ENCODE data around the gene MCC. TPM values are rescaled to one million over a fixed set of nuclear protein-coding genes. Genes with fewer than 3 reads are reported as not detected.

MCC gene
- total RNA-seq, 1 experiment from 2014 or later = not detected

DNA sequence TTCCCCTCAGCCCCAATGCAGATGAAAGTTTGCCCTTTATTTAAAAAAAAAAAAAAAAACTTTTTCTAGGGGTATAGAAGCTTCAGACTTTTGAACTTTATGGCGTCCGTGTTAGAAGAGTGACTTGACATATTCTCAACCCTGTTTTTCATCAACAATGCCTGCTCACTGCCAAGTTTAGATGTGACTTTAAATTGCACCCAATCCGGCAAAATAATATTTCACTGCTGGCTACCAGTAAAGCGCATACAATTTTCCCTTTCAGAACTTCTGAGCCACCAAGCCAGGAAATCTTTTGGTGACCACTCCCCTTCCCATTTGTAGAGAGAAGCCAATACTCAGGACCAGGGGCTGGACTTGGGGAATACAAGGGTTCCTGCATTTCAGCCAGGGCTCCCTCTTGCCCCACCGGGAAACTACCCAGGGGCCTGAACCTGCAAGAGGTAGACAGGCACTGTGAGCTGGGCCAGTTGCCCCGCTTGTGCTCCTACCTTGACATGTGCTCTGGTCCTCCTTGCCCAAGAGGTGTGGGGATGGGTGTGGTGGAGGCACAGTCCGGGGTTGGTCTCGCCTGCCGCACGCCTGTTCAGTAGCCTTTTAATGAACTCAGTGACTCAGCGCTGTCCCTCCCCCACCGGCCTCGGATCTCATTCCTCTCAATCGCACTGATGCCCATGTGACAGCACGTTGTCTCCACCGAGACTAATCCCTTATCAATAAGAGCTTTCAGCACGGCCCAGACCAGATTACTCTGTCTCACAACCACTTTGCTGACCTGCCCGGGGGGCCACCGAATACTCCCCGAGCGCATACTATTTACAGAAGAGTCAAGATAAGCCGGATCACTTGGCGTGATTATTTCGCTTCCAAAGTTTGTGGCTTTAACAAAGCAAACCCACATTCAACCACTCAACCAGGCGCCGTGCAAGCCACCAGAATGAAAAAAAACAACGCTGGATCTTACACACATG, 285.2 kb downstream of the MCC start:
- DNase-seq (ENCODE audit: low spot score) = peak; percentile 22

DNA sequence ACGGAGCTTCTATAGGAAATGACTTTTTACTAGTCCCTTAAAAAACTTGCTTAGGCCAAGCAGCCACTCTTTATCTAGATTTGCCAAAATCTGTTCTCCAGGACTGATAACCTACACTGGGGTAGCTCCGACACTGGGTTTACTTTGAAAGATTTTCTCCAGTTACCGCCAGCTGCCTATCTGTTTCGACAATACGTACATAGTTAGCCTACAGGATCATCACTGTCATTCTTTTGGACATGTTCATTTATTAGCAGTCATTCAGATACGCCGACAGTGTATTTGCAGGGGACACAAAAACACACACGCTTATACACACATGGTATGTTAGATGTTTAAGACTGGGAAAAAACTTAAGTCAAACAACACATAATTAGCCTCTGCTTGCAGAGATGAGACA, 286.0 kb downstream of the MCC start:
- DNase-seq (ENCODE audit: low spot score) = no peak

GRCh38 chr5:113201715-113202114, 286.5 kb downstream of the MCC start:
- no peak for DNase-seq (ENCODE audit: low spot score)

DNA sequence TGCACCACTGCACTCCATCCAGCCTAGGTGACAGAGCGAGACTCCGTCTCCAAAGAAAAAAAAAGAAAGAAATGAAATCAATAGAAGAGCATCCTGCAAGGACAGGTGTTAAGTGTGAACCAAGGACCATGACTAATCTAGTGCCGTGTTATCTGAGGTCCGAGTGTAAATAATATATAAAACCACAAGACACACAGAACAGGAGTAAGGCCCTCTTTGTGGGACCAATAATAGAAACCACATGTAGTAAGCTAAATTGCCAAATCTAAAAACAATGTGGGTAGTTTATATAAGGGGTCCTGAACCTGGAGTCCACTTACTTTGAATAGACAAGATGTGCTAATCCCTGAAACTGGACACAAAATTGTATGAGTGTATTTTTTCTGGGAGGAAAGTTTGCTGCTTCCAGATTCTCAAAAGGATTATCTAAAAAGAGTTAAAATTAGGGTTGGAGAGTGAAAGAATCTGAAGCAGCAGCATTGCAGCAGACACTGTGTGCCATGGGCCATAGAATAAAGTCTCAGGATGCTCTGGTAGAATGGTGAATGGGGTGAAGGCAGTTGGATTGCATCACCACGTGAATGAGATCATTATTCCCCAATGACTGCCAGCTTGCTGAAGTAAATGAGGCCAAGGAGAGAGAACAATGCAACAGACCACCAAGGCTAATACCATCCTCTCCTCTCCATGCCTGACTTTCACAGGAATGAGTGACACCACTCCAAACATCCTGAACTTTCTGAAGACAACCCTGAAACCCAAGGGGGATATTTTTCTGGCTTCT, 288.9 kb downstream of the MCC start:
- no peak for DNase-seq (ENCODE audit: low spot score)

DNA sequence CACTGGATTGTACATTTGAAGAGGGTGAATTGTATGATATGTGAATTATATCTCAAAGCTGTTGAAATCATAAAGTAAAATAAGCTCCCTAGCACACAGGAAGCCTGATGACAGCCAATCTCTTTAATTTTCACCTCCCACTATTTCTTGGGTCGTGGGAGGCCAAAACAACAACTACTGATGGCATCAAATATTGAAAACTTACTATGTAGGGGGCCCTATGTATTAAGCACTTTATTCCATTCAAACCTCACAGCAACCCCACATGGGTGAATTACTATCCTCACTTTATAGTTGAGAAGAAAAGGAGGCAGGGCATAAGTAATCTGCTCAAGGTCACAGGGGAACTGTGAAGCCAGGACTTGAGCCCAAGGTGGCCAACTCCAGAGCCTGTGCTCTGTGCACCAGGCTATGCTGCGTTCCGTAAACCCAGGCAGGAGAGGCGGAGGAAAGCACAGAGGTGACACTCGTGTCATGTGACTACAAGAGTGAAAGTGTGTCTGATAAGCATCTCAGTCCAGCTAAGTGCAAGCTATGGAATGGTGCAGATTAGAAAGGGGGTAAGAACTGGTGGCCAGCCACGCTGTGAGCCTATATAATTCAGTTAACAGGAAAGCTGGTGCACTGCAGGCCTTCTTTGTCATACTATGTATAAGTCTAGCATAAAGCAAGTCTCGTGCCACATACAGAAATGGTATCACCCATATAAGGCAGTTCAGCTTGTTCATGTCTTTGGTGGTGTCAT, 290.6 kb downstream of the MCC start:
- DNase-seq (ENCODE audit: low spot score) = no peak

GRCh38 chr5:113195771-113196170, 292.5 kb downstream of the MCC start:
- DNase-seq (ENCODE audit: low spot score) = no peak

DNA sequence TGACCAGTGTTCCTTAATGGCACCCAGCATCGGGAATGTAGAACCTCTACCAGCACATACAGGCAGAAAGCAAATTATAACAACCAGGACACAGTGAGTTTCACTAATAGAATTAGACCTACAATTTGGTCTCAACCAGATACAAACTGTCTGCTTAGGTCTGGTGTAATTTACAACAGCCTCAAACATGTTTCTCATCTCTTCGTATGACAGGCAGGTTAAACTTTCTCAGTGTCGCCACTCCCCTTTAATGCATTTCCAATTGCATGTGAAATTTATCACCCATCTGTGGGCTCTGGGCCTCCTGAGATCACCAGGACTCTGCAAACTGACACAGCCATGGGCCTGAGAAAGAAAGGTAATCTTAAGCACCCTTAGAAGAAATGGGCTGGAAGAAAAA, 293.0 kb downstream of the MCC start:
- DNase-seq (ENCODE audit: low spot score) = no peak

DNA sequence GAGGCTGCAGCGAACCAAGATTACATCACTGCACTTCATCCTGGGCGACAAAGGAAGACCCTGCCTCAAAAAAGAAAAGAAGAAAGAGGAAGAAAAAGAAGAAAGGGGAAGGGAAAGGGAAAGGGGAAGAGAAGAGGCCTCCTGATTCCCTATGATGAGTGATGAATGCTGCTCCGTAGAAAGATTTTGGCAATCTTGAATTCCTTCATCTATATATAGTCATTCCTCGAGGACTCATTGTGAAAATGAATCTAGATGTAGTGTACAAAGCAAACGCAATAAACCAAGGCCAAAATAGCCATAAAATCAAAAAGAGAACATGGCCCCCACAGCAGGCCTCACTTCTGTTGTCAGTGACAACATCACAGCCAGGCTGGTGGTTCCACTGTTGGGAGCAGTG, 293.7 kb downstream of the MCC start:
- no peak for DNase-seq (ENCODE audit: low spot score)

GRCh38 chr5:113194125-113194524, 294.1 kb downstream of the MCC start:
- DNase-seq (ENCODE audit: low spot score) = no peak

GRCh38 chr5:113193311-113193978, 294.8 kb downstream of the MCC start:
- no peak for DNase-seq (ENCODE audit: low spot score)

DNA sequence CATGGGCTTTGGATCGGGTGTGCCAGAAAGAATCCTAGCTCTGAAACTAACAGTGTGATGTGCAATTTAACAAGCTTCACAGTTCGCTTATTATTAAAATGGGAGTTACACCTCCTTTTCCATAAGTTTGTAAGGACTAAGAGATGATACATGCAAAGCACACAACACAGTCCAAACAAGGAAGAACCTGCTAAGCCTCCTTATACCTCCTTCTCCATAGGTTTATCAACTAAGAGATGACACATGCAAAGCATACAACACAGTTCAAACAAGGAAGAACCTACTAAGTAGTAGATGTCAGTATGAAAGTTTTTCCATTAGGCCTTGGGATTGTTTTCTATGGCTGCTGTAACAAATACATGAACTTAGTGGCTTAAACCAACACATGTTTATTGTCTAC, 295.7 kb downstream of the MCC start:
- DNase-seq (ENCODE audit: low spot score) = no peak

- DNase-seq (ENCODE audit: low spot score) = no peak
Measured at GRCh38 chr5:113190347-113190746, 297.9 kb downstream of the MCC start.

DNA sequence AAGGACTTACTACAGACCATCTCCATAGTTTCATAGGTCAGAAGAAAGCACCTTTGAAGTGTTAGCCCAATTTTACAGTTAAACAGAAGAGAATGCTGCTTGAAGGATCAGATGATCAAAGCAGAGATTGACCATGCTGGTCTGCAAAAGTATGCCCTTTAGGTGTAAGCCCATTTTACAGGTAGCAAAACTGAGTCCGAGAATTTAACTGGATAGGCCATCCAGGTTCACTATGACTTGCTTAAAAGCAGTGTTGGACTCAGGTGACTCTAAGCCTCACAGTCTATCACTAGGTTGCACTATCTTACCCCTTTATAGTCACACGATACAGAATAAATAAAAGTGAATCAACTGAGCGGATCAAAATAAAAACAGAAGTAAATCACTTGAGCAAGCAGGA, 299.0 kb downstream of the MCC start:
- no peak for DNase-seq (ENCODE audit: low spot score)

DNA sequence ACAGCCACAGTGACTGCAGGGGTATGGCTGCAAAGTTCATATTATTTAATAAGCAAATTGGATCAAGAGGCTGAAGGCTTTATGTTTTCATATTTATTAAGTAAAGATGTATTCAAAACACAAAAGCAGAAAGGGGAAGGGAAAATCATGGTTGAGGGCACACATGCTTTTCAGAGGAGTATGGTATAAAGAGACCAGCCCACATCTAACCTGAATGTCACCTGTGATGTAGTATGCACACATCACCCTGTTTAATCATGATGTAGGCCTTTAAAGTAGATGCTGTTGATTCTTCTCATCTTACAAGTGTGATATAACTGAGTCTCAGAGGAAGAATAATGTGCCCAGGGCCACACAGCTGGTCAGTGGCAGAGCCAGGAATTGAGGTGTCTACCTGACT, 299.8 kb downstream of the MCC start:
- DNase-seq (ENCODE audit: low spot score) = no peak

GRCh38 chr5:113187906-113188305, 300.3 kb downstream of the MCC start:
- no peak for DNase-seq (ENCODE audit: low spot score)

GRCh38 chr5:113186061-113186460, 302.2 kb downstream of the MCC start:
- no peak for DNase-seq (ENCODE audit: low spot score)

DNA sequence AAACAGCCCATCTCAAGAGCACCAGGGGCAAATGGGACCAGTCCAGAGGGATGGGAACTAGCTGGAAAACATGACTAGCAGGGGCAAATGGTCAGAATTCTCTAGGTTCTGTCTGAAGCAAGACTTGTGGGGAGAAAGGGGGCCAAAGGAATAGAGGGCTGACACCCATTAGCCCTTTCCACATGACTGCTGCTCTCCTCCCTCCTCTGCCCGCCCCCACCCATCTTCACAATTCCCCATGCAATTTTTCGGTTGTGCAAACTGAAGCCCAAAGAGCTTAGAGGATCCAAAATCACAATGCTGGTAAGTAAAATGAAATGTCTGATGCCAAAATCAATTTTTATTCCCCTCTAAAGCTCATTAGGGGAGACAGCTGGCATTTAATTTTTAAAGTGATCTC, 304.6 kb downstream of the MCC start:
- DNase-seq (ENCODE audit: low spot score) = no peak

DNA sequence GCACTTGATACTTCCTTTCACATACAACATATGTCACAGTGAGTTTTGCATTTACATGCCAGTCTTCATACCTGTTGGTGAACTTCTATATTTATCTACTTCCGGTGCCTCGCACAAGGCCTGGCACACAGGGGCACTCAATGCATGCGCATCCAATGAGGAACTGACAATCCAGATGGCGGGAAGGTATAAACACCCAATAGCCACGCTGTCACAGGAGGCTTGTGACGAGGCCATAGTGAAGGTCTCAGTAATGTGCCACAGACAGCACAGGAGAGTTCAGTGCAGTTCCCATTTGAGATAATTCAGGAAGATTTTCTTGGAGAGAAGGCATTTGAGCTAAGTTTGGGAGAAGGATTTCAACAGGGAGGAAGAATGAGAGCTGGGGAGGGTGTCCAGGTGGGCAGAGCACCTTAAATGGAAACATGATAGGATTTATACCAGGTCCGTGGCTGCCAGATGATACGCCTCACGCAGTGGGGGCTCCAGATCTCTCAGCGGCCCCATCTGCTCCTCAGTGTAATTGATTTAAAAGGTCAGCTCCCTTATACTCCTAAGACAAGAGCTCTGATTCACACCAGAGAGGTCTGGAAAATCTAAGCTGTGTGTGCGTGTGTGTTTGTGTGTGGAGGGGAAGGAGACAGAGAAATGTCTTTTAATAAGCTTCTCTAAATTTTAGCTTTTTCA, 305.5 kb downstream of the MCC start:
- no peak for DNase-seq (ENCODE audit: low spot score)

- DNase-seq (ENCODE audit: low spot score) = no peak
Measured at GRCh38 chr5:113181853-113182490, 306.3 kb downstream of the MCC start.

DNA sequence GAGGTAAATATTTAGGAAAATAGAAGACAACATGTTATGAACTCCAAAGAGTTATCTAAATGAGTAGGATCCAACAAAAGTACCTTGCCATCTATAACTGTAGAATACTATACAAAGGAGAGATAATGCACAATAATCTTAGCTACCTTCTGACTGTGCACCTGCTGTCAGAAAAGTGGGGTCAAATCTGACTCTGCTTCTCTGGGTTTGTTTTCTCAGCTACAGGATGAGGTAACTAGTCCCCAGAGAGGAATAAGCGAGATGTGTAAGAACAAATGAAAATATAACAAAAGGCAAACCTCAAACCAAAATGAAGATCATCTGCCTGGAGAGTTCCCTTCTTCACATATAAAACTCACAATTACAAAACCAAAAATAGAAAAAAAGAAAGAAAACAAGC, 306.8 kb downstream of the MCC start:
- DNase-seq (ENCODE audit: low spot score) = no peak
